H1 (cell line): ENCODE measurements around the gene SLC25A21. TPM values are rescaled to one million over a fixed set of nuclear protein-coding genes. Genes with fewer than 3 reads are reported as not detected.

Experiments used
- CTCF ChIA-PET: fragments of 300-600 bp; sonication (Branson Sonifier 250); formaldehyde crosslinking; loops from one replicate; lab custom pipeline; 2021; ENCODE audit not compliant: partially characterized antibody; lab: Charles Lee
- POLR2A ChIA-PET: fragments of 300-600 bp; sonication (Branson Sonifier 250); formaldehyde crosslinking; loops from one replicate; lab custom pipeline; 2021; ENCODE audit warnings: inconsistent platforms; ENCODE audit not compliant: partially characterized antibody; lab: Charles Lee
- DNase-seq, 2 experiments: peaks; one replicate each; pipeline versions ENCODE4 v3.0.0 to v3.0.0-alpha.2; 2010 to 2022; ENCODE audit warnings: low spot score in 2 of 2, low read depth in 1 of 2, mixed read lengths in 1 of 2
- FAIRE-seq: peaks from 2 replicates; lab custom pipeline; 2011; peaks lifted over from hg19 to GRCh38; lab: Jason Lieb, UNC
- H2AFZ ChIP-seq: 2 replicates; pipeline ENCODE4 v1.8.1; 2012; ENCODE audit warnings: low read length, inconsistent platforms
- H2AK5ac ChIP-seq: 2 replicates; pipeline ENCODE4 v1.6.1; 2013; ENCODE audit warnings: low read depth, low read length
- H2BK120ac ChIP-seq: replicated peaks from 2 replicates; pipeline ENCODE3; 2013; ENCODE audit warnings: low read depth, low read length, inconsistent platforms
- H2BK12ac ChIP-seq: 2 replicates; pipeline ENCODE4 v1.6.1; 2013; ENCODE audit warnings: low read depth, low read length
- H2BK15ac ChIP-seq: 2 replicates; pipeline ENCODE4 v1.6.1; 2013; ENCODE audit warnings: low read length
- H2BK20ac ChIP-seq: 2 replicates; pipeline ENCODE4 v1.6.1; 2013; ENCODE audit warnings: low read length
- H2BK5ac ChIP-seq: 2 replicates; pipeline ENCODE4 v1.6.1; 2013; ENCODE audit warnings: low read depth, low read length
- H3K14ac ChIP-seq: 2 replicates; pipeline ENCODE4 v1.6.1; 2013; ENCODE audit warnings: inconsistent platforms; ENCODE audit not compliant: insufficient read length
- H3K18ac ChIP-seq: 2 replicates; pipeline ENCODE4 v1.6.1; 2013; ENCODE audit warnings: low read length; ENCODE audit errors: extremely low read depth
- H3K23ac ChIP-seq: 2 replicates; pipeline ENCODE4 v1.6.1; 2013; ENCODE audit warnings: inconsistent platforms; ENCODE audit not compliant: insufficient read length
- H3K23me2 ChIP-seq: 2 replicates; pipeline ENCODE4 v1.6.1; 2013; ENCODE audit warnings: low read depth, low read length
- H3K27ac ChIP-seq: 2 replicates; pipeline ENCODE4 v1.6.1; 2011; ENCODE audit warnings: low read depth, low read length, inconsistent platforms
- H3K27me3 ChIP-seq, 4 experiments: replicated peaks in 1 of 4; 1 replicate in 1 of 4; 2 replicates in 3 of 4; pipeline versions ENCODE4 v1.6.1 to v1.8.1; 2011 to 2013; ENCODE audit warnings: low read length in 3 of 4, mild to moderate bottlenecking in 3 of 4, inconsistent platforms in 2 of 4, mixed read lengths in 2 of 4, moderate library complexity in 1 of 4; ENCODE audit not compliant: control insufficient read depth in 3 of 4, insufficient read depth in 3 of 4; ENCODE audit errors: extremely low read depth in 1 of 4
- H3K36me3 ChIP-seq, 4 experiments: 2 replicates each; pipeline versions ENCODE4 v1.6.1 to v1.8.1; 2011 to 2013; ENCODE audit warnings: mild to moderate bottlenecking in 4 of 4, low read length in 3 of 4, moderate library complexity in 2 of 4, control low read depth in 1 of 4, inconsistent platforms in 1 of 4; ENCODE audit not compliant: insufficient read depth in 4 of 4, control insufficient read depth in 2 of 4
- H3K4ac ChIP-seq: replicated peaks from 2 replicates; pipeline ENCODE3; 2013; ENCODE audit warnings: low read length, low read depth, mixed read lengths, inconsistent platforms; ENCODE audit not compliant: insufficient read length
- H3K4me1 ChIP-seq, 4 experiments: replicated peaks in 1 of 4; 1 replicate in 1 of 4; 2 replicates in 3 of 4; pipeline versions ENCODE4 v1.6.1 to v1.8.1; 2011 to 2013; ENCODE audit warnings: low read length in 3 of 4, inconsistent platforms in 2 of 4, mixed read lengths in 1 of 4; ENCODE audit not compliant: insufficient read depth in 4 of 4, control insufficient read depth in 3 of 4
- H3K4me2 ChIP-seq, 2 experiments: 2 replicates each; pipeline versions ENCODE4 v1.6.1 to v1.8.1; 2011 to 2013; ENCODE audit warnings: low read depth in 2 of 2, low read length in 2 of 2, control low read depth in 1 of 2, inconsistent platforms in 1 of 2, mild to moderate bottlenecking in 1 of 2; ENCODE audit not compliant: insufficient read depth in 1 of 2
- H3K4me3 ChIP-seq, 4 experiments: fragments of 200-600, 300-600 bp in 1 of 4; sonication (generic), shearing (Covaris generic), sonication (Bioruptor Twin) in 1 of 4; 2 replicates each; pipeline versions ENCODE4 v1.5.1 to v1.8.1; 2011 to 2016; ENCODE audit warnings: low read length in 4 of 4, low read depth in 3 of 4, control low read depth in 2 of 4, inconsistent platforms in 2 of 4, mild to moderate bottlenecking in 2 of 4, mixed read lengths in 1 of 4, moderate library complexity in 1 of 4; ENCODE audit not compliant: insufficient read depth in 2 of 4; ENCODE audit errors: extremely low read depth in 1 of 4
- H3K56ac ChIP-seq: replicated peaks from 2 replicates; pipeline ENCODE3; 2013; ENCODE audit warnings: low read depth, mild to moderate bottlenecking, mixed read lengths, low read length, inconsistent platforms; ENCODE audit not compliant: insufficient read length
- H3K79me1 ChIP-seq: 2 replicates; pipeline ENCODE4 v1.6.1; 2013; ENCODE audit warnings: low read depth, low read length, control low read depth
- H3K79me2 ChIP-seq, 2 experiments: 2 replicates each; pipeline versions ENCODE4 v1.6.1 to v1.8.1; 2012 to 2013; ENCODE audit warnings: low read length in 2 of 2, mild to moderate bottlenecking in 2 of 2, inconsistent platforms in 1 of 2; ENCODE audit not compliant: insufficient read depth in 2 of 2, control insufficient read depth in 1 of 2
- H3K9ac ChIP-seq, 4 experiments: replicated peaks in 1 of 4; 1 replicate in 1 of 4; 2 replicates in 3 of 4; pipeline versions ENCODE4 v1.6.1 to v1.8.1; 2011 to 2013; ENCODE audit warnings: low read depth in 3 of 4, low read length in 3 of 4, control low read depth in 2 of 4, mild to moderate bottlenecking in 2 of 4, moderate library complexity in 2 of 4, inconsistent platforms in 1 of 4; ENCODE audit errors: extremely low read depth in 1 of 4
- H3K9me3 ChIP-seq, 2 experiments: 2 replicates each; pipeline versions ENCODE4 v1.6.1 to v1.8.1; 2012 to 2013; ENCODE audit warnings: mild to moderate bottlenecking in 2 of 2, moderate library complexity in 2 of 2, control low read depth in 1 of 2, inconsistent platforms in 1 of 2, low read depth in 1 of 2, low read length in 1 of 2, mixed read lengths in 1 of 2; ENCODE audit not compliant: insufficient read depth in 2 of 2
- H4K20me1 ChIP-seq, 2 experiments: replicated peaks in 1 of 2; 2 replicates each; pipeline versions ENCODE3 to v1.8.1; 2011 to 2013; ENCODE audit warnings: inconsistent platforms in 2 of 2, low read length in 2 of 2, mild to moderate bottlenecking in 1 of 2; ENCODE audit not compliant: insufficient read depth in 2 of 2, control insufficient read depth in 1 of 2
- H4K5ac ChIP-seq: 2 replicates; pipeline ENCODE4 v1.6.1; 2013; ENCODE audit warnings: low read length, low read depth, mixed read lengths, inconsistent platforms; ENCODE audit not compliant: insufficient read length
- H4K8ac ChIP-seq: 2 replicates; pipeline ENCODE4 v1.8.0; 2013; ENCODE audit warnings: mild to moderate bottlenecking, moderate library complexity, low read length, inconsistent platforms; ENCODE audit not compliant: insufficient read depth; ENCODE audit errors: extremely low read depth
- H4K91ac ChIP-seq: replicated peaks from 2 replicates; pipeline ENCODE3; 2013; ENCODE audit warnings: low read length, mixed read lengths, inconsistent platforms; ENCODE audit not compliant: insufficient read length
- ATF2 ChIP-seq: IDR thresholded peaks from 2 replicates; pipeline ENCODE4 v1.6.1; 2012; ENCODE audit warnings: low read length, inconsistent platforms
- GTF2F1 ChIP-seq: IDR thresholded peaks from 2 replicates; pipeline ENCODE4 v1.6.1; 2012; ENCODE audit warnings: low read depth, low read length, improper control_type of control experiment, borderline replicate concordance
- MAFK ChIP-seq: IDR thresholded peaks from 2 replicates; pipeline ENCODE4 v1.6.1; 2012; ENCODE audit warnings: low read depth, mild to moderate bottlenecking, improper control_type of control experiment, low read length
- SAP30 ChIP-seq: fragments of 300-600 bp; sonication (generic); IDR thresholded peaks from 2 replicates; pipeline ENCODE4 v1.7.1; 2012; ENCODE audit warnings: low read length, moderate library complexity, mild to moderate bottlenecking, inconsistent platforms; ENCODE audit not compliant: insufficient read depth, insufficient replicate concordance
- SP1 ChIP-seq: IDR thresholded peaks from 2 replicates; pipeline ENCODE4 v1.6.1; 2011; ENCODE audit warnings: low read depth, low read length
- SP4 ChIP-seq: IDR thresholded peaks from 2 replicates; pipeline ENCODE4 v1.6.1; 2012; ENCODE audit warnings: low read length, inconsistent platforms
- TAF7 ChIP-seq: optimal IDR thresholded peaks from 2 replicates; pipeline ENCODE3; 2011; ENCODE audit warnings: low read depth, mild to moderate bottlenecking, inconsistent platforms, low read length, moderate library complexity, borderline replicate concordance
- TCF12 ChIP-seq: IDR thresholded peaks from 2 replicates; pipeline ENCODE4 v1.6.1; 2011; ENCODE audit warnings: low read depth, mild to moderate bottlenecking, low read length
- WGBS, 2 experiments: shearing (Covaris generic) in 1 of 2; methylation state at CpG; one replicate each; pipeline versions ENCODE4 v1.1.6 to v1.1.7; 2013 to 2015; ENCODE audit warnings: low lambda C conversion rate in 2 of 2, mixed read lengths in 2 of 2, inconsistent platforms in 1 of 2, low coverage in 1 of 2, missing lambda C conversion rate in 1 of 2; ENCODE audit not compliant: insufficient replicate concordance in 2 of 2, insufficient coverage in 1 of 2, insufficient read length in 1 of 2; ENCODE audit errors: extremely low coverage in 1 of 2, missing lambda C conversion rate in 1 of 2; 5-methylcytosine and 5-hydroxymethylcytosine counted together
- polyA plus RNA-seq, 7 experiments: library from polyadenylated mRNA; depleted of rRNA in 3 of 7; stranded (reverse) in 5 of 7; unstranded in 2 of 7; fragments of >200 nt in 5 of 7; fragments of 200-250 nt in 2 of 7; gene quantifications; 1 replicate in 5 of 7; 2 replicates in 1 of 7; 4 replicates in 1 of 7; pipeline versions ENCODE4 v1.2.1 to v1.2.3, GENCODE V29; 2011 to 2013; ENCODE audit warnings: missing spikeins in 2 of 7, mixed read lengths in 2 of 7
- total RNA-seq: library from RNA; stranded (reverse); fragmentation: NEBNext Ultra II Directional; extraction: Animal tissue kit (Norgen Biotek cat#: 25700); gene quantifications from 2 replicates; pipeline ENCODE4 v1.2.1, GENCODE V29; 2021
- TF ChIP-seq, protein P1 (sequence below), 3 experiments: IDR thresholded peaks; 1 replicate in 2 of 3; 2 replicates in 1 of 3; pipeline versions ENCODE4 v1.5.1 to v1.6.1; 2011; ENCODE audit warnings: low read length in 3 of 3, mild to moderate bottlenecking in 3 of 3, inconsistent platforms in 2 of 3, low read depth in 1 of 3, moderate library complexity in 1 of 3; ENCODE audit not compliant: insufficient read depth in 1 of 3; ENCODE audit errors: control extremely low read depth in 1 of 3
- TF ChIP-seq, protein P2 (sequence below): IDR thresholded peaks from 2 replicates; pipeline ENCODE4 v1.6.1; 2012; ENCODE audit warnings: inconsistent platforms

SLC25A21 gene
- total and polyA plus RNA-seq, 2 of the 8 experiments (the other 6 are each of a cell fraction or from before 2014, with no cell fraction given), result 6.9 to 15.7 TPM

DNA sequence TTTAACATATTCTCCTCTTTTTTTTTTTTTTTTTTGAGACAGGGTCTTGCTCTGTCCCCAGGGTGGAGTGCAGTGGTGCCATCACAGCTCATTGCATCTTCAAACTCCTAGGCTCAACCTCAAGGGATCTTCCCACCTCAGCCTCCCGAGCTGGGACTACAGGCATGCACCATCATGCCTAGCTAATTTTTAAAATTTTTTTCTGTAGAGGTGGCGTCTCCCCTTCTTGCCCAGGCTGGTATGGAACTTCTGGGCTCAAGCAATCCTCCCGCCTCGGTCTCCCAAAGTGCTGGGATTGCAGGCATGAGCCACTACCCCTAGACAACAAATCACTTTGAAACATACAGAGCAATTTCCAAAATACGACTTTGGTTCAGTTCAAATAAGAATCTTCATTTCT is 355.9 kb downstream of the SLC25A21 start:
- Histone ChIP-seq H3K14ac (no peak overlapping the region), H4K20me1 (no peaks in the 10 kb centered on the region), H3K23me2 (no peaks in the 10 kb centered on the region), H4K8ac (no peak overlapping the region), H3K9ac (no peak overlapping the region), H3K18ac (no peak overlapping the region), H3K4me3 (no peak overlapping the region), H2BK5ac (no peak overlapping the region), H3K4me2 (no peak overlapping the region), H4K5ac (no peak overlapping the region), H2BK120ac (no peak overlapping the region), H2BK12ac (no peak overlapping the region), H4K91ac (no peak overlapping the region), H3K56ac (no peak overlapping the region), H3K9me3 (no peaks in the 10 kb centered on the region), H2BK20ac (no peak overlapping the region), H3K23ac (no peak overlapping the region), H3K4me1 (no peaks in the 10 kb centered on the region), H3K79me1 (no peaks in the 10 kb centered on the region), H3K79me2 (no peaks in the 10 kb centered on the region), H2AK5ac (no peak overlapping the region), H3K36me3 (no peaks in the 10 kb centered on the region), H3K27ac (no peak overlapping the region), H2BK15ac (no peak overlapping the region), H3K4ac (no peak overlapping the region), H3K27me3 (no peaks in the 10 kb centered on the region), H2AFZ (no peak overlapping the region)
- 92% methylated on average over 5 of the region's 5 CpGs; no CpG with 5 or more reads in 1 of the 2 experiments for WGBS, 2 experiments
- FAIRE-seq, result no peak
- CTCF ChIA-PET, result interaction anchor here (1.3 to 1.5 kb wide), 2 partner anchors 69 to 70 kb away, joined by 3 to 5 read pairs; no protein-coding TSS in a partner anchor
- POLR2A ChIA-PET, result no interaction called here
- no peak for DNase-seq
- TF ChIP-seq MAFK (no peak), ATF2 (no peak), SAP30 (no peak), GTF2F1 (no peak), SP1 (no peak), TCF12 (no peak), SP4 (no peak), TAF7 (no peak)
- TF ChIP-seq, protein P1, sequence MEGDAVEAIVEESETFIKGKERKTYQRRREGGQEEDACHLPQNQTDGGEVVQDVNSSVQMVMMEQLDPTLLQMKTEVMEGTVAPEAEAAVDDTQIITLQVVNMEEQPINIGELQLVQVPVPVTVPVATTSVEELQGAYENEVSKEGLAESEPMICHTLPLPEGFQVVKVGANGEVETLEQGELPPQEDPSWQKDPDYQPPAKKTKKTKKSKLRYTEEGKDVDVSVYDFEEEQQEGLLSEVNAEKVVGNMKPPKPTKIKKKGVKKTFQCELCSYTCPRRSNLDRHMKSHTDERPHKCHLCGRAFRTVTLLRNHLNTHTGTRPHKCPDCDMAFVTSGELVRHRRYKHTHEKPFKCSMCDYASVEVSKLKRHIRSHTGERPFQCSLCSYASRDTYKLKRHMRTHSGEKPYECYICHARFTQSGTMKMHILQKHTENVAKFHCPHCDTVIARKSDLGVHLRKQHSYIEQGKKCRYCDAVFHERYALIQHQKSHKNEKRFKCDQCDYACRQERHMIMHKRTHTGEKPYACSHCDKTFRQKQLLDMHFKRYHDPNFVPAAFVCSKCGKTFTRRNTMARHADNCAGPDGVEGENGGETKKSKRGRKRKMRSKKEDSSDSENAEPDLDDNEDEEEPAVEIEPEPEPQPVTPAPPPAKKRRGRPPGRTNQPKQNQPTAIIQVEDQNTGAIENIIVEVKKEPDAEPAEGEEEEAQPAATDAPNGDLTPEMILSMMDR (IDR thresholded peaks at IDR 0.05; ENCODE audit: control extremely low read depth in 1 of 3, insufficient read depth in 1 of 3, low read depth in 1 of 3, low read length in 3 of 3), result no peak
- TF ChIP-seq, protein P2, sequence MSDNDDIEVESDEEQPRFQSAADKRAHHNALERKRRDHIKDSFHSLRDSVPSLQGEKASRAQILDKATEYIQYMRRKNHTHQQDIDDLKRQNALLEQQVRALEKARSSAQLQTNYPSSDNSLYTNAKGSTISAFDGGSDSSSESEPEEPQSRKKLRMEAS, result no peak
